WTC11 (cell line): ENCODE measurements around the gene ATP6V0E1. TPM values are rescaled to one million over a fixed set of nuclear protein-coding genes. Genes with fewer than 3 reads are reported as not detected.

Experiments
- ATAC-seq: fragments of 200-7000 bp; cut with Tn5 transposase; 2 replicates; pipeline ENCODE4 v1.10.0; 2021; ENCODE audit warnings: mild to moderate bottlenecking, moderate library complexity
- CTCF ChIA-PET: fragments of 300-600 bp; sonication (Branson Sonifier 250); formaldehyde crosslinking; loops from one replicate; lab custom pipeline; 2021; ENCODE audit warnings: antibody characterized with exemption; lab: Charles Lee
- POLR2A ChIA-PET: fragments of 350-600 bp; sonication (Branson Sonifier 250); formaldehyde crosslinking; loops from one replicate; lab custom pipeline; 2021; ENCODE audit warnings: antibody characterized with exemption; lab: Charles Lee
- DNase-seq: peaks from one replicate; pipeline ENCODE4 v3.0.0; 2021; ENCODE audit warnings: low spot score
- H3K27ac Mint-ChIP-seq: 2 replicates; pipeline ENCODE4 v1.8.0; 2021; ENCODE audit warnings: mixed read lengths
- H3K27me3 Mint-ChIP-seq: 2 replicates; pipeline ENCODE4 v1.8.0; 2021; ENCODE audit warnings: low read depth, mild to moderate bottlenecking, moderate library complexity, mixed read lengths
- H3K36me3 Mint-ChIP-seq: 2 replicates; pipeline ENCODE4 v1.8.0; 2021; ENCODE audit warnings: mixed read lengths
- H3K4me1 Mint-ChIP-seq: 2 replicates; pipeline ENCODE4 v1.8.0; 2022; ENCODE audit warnings: mixed read lengths
- H3K4me3 Mint-ChIP-seq: 2 replicates; pipeline ENCODE4 v1.8.0; 2021; ENCODE audit warnings: mild to moderate bottlenecking, moderate library complexity, mixed read lengths
- H3K9me3 Mint-ChIP-seq: 2 replicates; pipeline ENCODE4 v1.8.0; 2021; ENCODE audit warnings: mixed read lengths
- AR ChIP-seq: fragments of 250-450 bp; sonication (Bioruptor Pico); IDR thresholded peaks from 2 replicates; pipeline ENCODE4 v1.9.0; 2021; ENCODE audit warnings: mild to moderate bottlenecking
- ATF2 ChIP-seq: sonication (generic); formaldehyde crosslinking; IDR thresholded peaks from 2 replicates; pipeline ENCODE4 v1.8.1; 2022; ENCODE audit warnings: low read depth, missing genetic modification reagents, borderline replicate concordance
- CBFB ChIP-seq: sonication (generic); formaldehyde crosslinking; IDR thresholded peaks from 2 replicates; pipeline ENCODE4 v1.8.1; 2022; ENCODE audit warnings: mild to moderate bottlenecking, low read depth, missing genetic modification reagents
- CTCF ChIP-seq: fragments of 200-600 bp; IDR thresholded peaks from 2 replicates; pipeline ENCODE4 v1.8.0; 2022; ENCODE audit warnings: antibody characterized with exemption
- E2F1 ChIP-seq: sonication (generic); formaldehyde crosslinking; IDR thresholded peaks from 2 replicates; pipeline ENCODE4 v1.8.0; 2022; ENCODE audit warnings: mild to moderate bottlenecking, missing genetic modification reagents
- FOXK1 ChIP-seq: sonication (generic); formaldehyde crosslinking; IDR thresholded peaks from 2 replicates; pipeline ENCODE4 v1.8.0; 2022; ENCODE audit warnings: mild to moderate bottlenecking, moderate library complexity, missing genetic modification reagents
- GABPB1 ChIP-seq: sonication (generic); formaldehyde crosslinking; IDR thresholded peaks from 2 replicates; pipeline ENCODE4 v1.8.1; 2023; ENCODE audit warnings: mild to moderate bottlenecking, missing genetic modification reagents
- HMGA2 ChIP-seq: fragments of 250-450 bp; sonication (Bioruptor Pico); IDR thresholded peaks from 2 replicates; pipeline ENCODE4 v1.4.0; 2021; ENCODE audit warnings: mild to moderate bottlenecking, moderate library complexity
- JUN ChIP-seq: sonication (generic); formaldehyde crosslinking; IDR thresholded peaks from 2 replicates; pipeline ENCODE4 v1.8.0; 2023; ENCODE audit warnings: mild to moderate bottlenecking, missing genetic modification reagents
- MAX ChIP-seq: sonication (generic); formaldehyde crosslinking; IDR thresholded peaks from 2 replicates; pipeline ENCODE4 v1.8.0; 2022; ENCODE audit warnings: mild to moderate bottlenecking, missing genetic modification reagents
- MXD4 ChIP-seq: fragments of 250-450 bp; sonication (Bioruptor Pico); IDR thresholded peaks from 2 replicates; pipeline ENCODE4 v1.8.0; 2021; ENCODE audit warnings: mild to moderate bottlenecking, moderate library complexity, borderline replicate concordance
- NFYB ChIP-seq: sonication (generic); formaldehyde crosslinking; conservative IDR thresholded peaks from 2 replicates; pipeline ENCODE4 v1.8.0; 2022; ENCODE audit warnings: low read depth, missing genetic modification reagents
- PRRX2 ChIP-seq: fragments of 250-450 bp; sonication (Bioruptor Pico); IDR thresholded peaks from 2 replicates; pipeline ENCODE4 v1.8.0; 2021; ENCODE audit warnings: mild to moderate bottlenecking
- ZNF121 ChIP-seq: sonication (generic); formaldehyde crosslinking; IDR thresholded peaks from 2 replicates; pipeline ENCODE4 v1.8.0; 2023; ENCODE audit warnings: missing genetic modification reagents
- ZNF219 ChIP-seq: sonication (generic); formaldehyde crosslinking; IDR thresholded peaks from 2 replicates; pipeline ENCODE4 v1.8.0; 2023; ENCODE audit warnings: missing genetic modification reagents, mild to moderate bottlenecking, borderline replicate concordance
- ZNF232 ChIP-seq: sonication (generic); formaldehyde crosslinking; IDR thresholded peaks from 2 replicates; pipeline ENCODE4 v1.8.0; 2022; ENCODE audit warnings: mild to moderate bottlenecking, missing genetic modification reagents
- ZNF532 ChIP-seq: fragments of 250-450 bp; sonication (Bioruptor Pico); IDR thresholded peaks from 2 replicates; pipeline ENCODE4 v1.9.0; 2021; ENCODE audit warnings: mild to moderate bottlenecking, borderline replicate concordance
- total RNA-seq: library from RNA; stranded (reverse); gene quantifications from 3 replicates; pipeline ENCODE4 v1.2.3, GENCODE V29; 2021
- TF ChIP-seq, protein P1 (sequence below): sonication (generic); formaldehyde crosslinking; IDR thresholded peaks from 2 replicates; pipeline ENCODE4 v1.8.1; 2023; ENCODE audit warnings: mild to moderate bottlenecking, moderate library complexity, missing genetic modification reagents

Gene ATP6V0E1
- total RNA-seq, 1 experiment from 2014 or later: 80.9 TPM

- no peaks in the 10 kb centered on the region for H3K9me3 Mint-ChIP-seq
- DNase-seq (no peak), ATAC-seq (no peak)
- no peak overlapping the region for H3K27ac Mint-ChIP-seq
- H3K4me3 Mint-ChIP-seq: no peak overlapping the region
- ChIA-PET CTCF (interaction anchor here (0.7 to 2.1 kb wide), 7 partner anchors 9 to 342 kb away, joined by 3 to 16 read pairs (median 5); partner anchors contain the start of gene ATP6V0E1), POLR2A (no interaction called here)
- no peaks in the 10 kb centered on the region for H3K36me3 Mint-ChIP-seq
- TF ChIP-seq ATF2 (CRISPR knock-in tag): no peak
- TF ChIP-seq, protein P1, sequence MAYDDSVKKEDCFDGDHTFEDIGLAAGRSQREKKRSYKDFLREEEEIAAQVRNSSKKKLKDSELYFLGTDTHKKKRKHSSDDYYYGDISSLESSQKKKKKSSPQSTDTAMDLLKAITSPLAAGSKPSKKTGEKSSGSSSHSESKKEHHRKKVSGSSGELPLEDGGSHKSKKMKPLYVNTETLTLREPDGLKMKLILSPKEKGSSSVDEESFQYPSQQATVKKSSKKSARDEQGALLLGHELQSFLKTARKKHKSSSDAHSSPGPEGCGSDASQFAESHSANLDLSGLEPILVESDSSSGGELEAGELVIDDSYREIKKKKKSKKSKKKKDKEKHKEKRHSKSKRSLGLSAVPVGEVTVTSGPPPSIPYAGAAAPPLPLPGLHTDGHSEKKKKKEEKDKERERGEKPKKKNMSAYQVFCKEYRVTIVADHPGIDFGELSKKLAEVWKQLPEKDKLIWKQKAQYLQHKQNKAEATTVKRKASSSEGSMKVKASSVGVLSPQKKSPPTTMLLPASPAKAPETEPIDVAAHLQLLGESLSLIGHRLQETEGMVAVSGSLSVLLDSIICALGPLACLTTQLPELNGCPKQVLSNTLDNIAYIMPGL: no peak
- TF ChIP-seq ZNF219: no peak
- no peak for TF ChIP-seq CBFB (CRISPR knock-in tag)
- no peak for TF ChIP-seq NFYB (CRISPR knock-in tag)
- TF ChIP-seq AR (CRISPR knock-in tag): no peak
- no peak for TF ChIP-seq PRRX2 (CRISPR knock-in tag)
- no peak for TF ChIP-seq GABPB1 (CRISPR knock-in tag)
- no peak for TF ChIP-seq ZNF532 (CRISPR knock-in tag)
- TF ChIP-seq FOXK1 (CRISPR knock-in tag): no peak
- TF ChIP-seq MAX (CRISPR knock-in tag): no peak
- no peak for TF ChIP-seq MXD4 (CRISPR knock-in tag)
- no peak for TF ChIP-seq JUN (CRISPR knock-in tag)
- no peak for TF ChIP-seq ZNF232 (CRISPR knock-in tag)
- TF ChIP-seq ZNF121 (CRISPR knock-in tag): no peak
- no peak for TF ChIP-seq E2F1
- no peak for TF ChIP-seq HMGA2 (CRISPR knock-in tag)
- TF ChIP-seq CTCF: no peak
- peaks cover 20% of the 10 kb centered on the region for H3K4me1 Mint-ChIP-seq
- H3K27me3 Mint-ChIP-seq: no peaks in the 10 kb centered on the region
Observed at GRCh38 chr5:173011566-173011965, 28.0 kb downstream of the ATP6V0E1 start.
